Trophoblast cell (in vitro differentiated cells and primary cell): ENCODE data around the gene LIME1.

Experiments
- DNase-seq, 2 donors: peaks; one replicate each; pipeline ENCODE4 v3.0.0-alpha.2; 2016
- H2AFZ ChIP-seq: 2 replicates; pipeline ENCODE4 v1.6.1; 2013; ENCODE audit warnings: low read length, moderate library complexity, mild to moderate bottlenecking; ENCODE audit not compliant: insufficient read depth, poor library complexity
- H2AK5ac ChIP-seq: 2 replicates; pipeline ENCODE4 v1.6.1; 2013; ENCODE audit warnings: mild to moderate bottlenecking, low read length
- H2BK120ac ChIP-seq: 2 replicates; pipeline ENCODE4 v1.6.1; 2013; ENCODE audit warnings: low read length, mild to moderate bottlenecking, moderate library complexity; ENCODE audit not compliant: insufficient read depth, poor library complexity
- H2BK12ac ChIP-seq: 2 replicates; pipeline ENCODE4 v1.6.1; 2013; ENCODE audit warnings: mild to moderate bottlenecking, low read length, moderate library complexity
- H2BK5ac ChIP-seq: 2 replicates; pipeline ENCODE4 v1.6.1; 2013; ENCODE audit warnings: low read length, low read depth, moderate library complexity, mild to moderate bottlenecking; ENCODE audit not compliant: poor library complexity
- H3K14ac ChIP-seq: 2 replicates; pipeline ENCODE4 v1.6.1; 2013; ENCODE audit warnings: mild to moderate bottlenecking, low read length
- H3K18ac ChIP-seq: 2 replicates; pipeline ENCODE4 v1.6.1; 2013; ENCODE audit warnings: mild to moderate bottlenecking, low read length
- H3K23ac ChIP-seq: 2 replicates; pipeline ENCODE4 v1.6.1; 2013; ENCODE audit warnings: low read length
- H3K27ac ChIP-seq: 2 replicates; pipeline ENCODE4 v1.5.1; 2013; ENCODE audit warnings: low read depth, mild to moderate bottlenecking, inconsistent platforms, low read length, moderate library complexity
- H3K27me3 ChIP-seq: 2 replicates; pipeline ENCODE4 v1.6.1; 2013; ENCODE audit warnings: inconsistent platforms, mild to moderate bottlenecking, low read length, moderate library complexity; ENCODE audit not compliant: insufficient read depth
- H3K36me3 ChIP-seq, 2 experiments: 1 replicate in 1 of 2; 2 replicates in 1 of 2; pipeline ENCODE4 v1.6.1; 2013; ENCODE audit warnings: low read length in 2 of 2, mild to moderate bottlenecking in 2 of 2, moderate library complexity in 1 of 2; ENCODE audit not compliant: insufficient read depth in 2 of 2, control insufficient read depth in 1 of 2
- H3K4ac ChIP-seq: 2 replicates; pipeline ENCODE4 v1.6.1; 2013; ENCODE audit warnings: low read depth, mild to moderate bottlenecking, low read length, moderate library complexity
- H3K4me1 ChIP-seq, 2 experiments: 1 replicate in 1 of 2; 2 replicates in 1 of 2; pipeline ENCODE4 v1.6.1; 2013; ENCODE audit warnings: low read length in 2 of 2, mild to moderate bottlenecking in 2 of 2, moderate library complexity in 1 of 2; ENCODE audit not compliant: insufficient read depth in 2 of 2, control insufficient read depth in 1 of 2
- H3K4me2 ChIP-seq: 2 replicates; pipeline ENCODE4 v1.6.1; 2013; ENCODE audit warnings: inconsistent platforms, mild to moderate bottlenecking, low read length, moderate library complexity
- H3K4me3 ChIP-seq: 2 replicates; pipeline ENCODE4 v1.5.1; 2013; ENCODE audit warnings: mild to moderate bottlenecking, low read depth, low read length, inconsistent platforms
- H3K79me1 ChIP-seq: one replicate; pipeline ENCODE4 v1.6.1; 2013; ENCODE audit warnings: low read length
- H3K79me2 ChIP-seq: 2 replicates; pipeline ENCODE4 v1.6.1; 2013; ENCODE audit warnings: low read length, mild to moderate bottlenecking; ENCODE audit not compliant: control insufficient read depth, insufficient read depth, poor library complexity
- H3K9ac ChIP-seq: 2 replicates; pipeline ENCODE4 v1.6.1; 2013; ENCODE audit warnings: mild to moderate bottlenecking, low read length
- H3K9me3 ChIP-seq: 2 replicates; pipeline ENCODE4 v1.6.1; 2013; ENCODE audit warnings: low read depth, mild to moderate bottlenecking, control low read depth, inconsistent platforms, low read length; ENCODE audit not compliant: insufficient read depth
- H4K12ac ChIP-seq: 2 replicates; pipeline ENCODE4 v1.6.1; 2013; ENCODE audit warnings: low read depth, mild to moderate bottlenecking, low read length, moderate library complexity
- H4K8ac ChIP-seq: 2 replicates; pipeline ENCODE4 v1.6.1; 2013; ENCODE audit warnings: low read depth, mild to moderate bottlenecking, low read length, moderate library complexity
- H4K91ac ChIP-seq: one replicate; pipeline ENCODE4 v1.6.1; 2013; ENCODE audit warnings: low read depth, mild to moderate bottlenecking, low read length, moderate library complexity
- WGBS: extraction: QIAGEN DNeasy Blood & Tissue Kit; methylation state at CpG from one replicate; pipeline ENCODE4 v1.1.7; 2013; ENCODE audit warnings: missing lambda C conversion rate; ENCODE audit not compliant: insufficient read length, insufficient coverage; ENCODE audit errors: extremely low coverage; 5-methylcytosine and 5-hydroxymethylcytosine counted together

LIME1 gene

GRCh38 chr20:63740627-63741353, 4.3 kb downstream of the LIME1 start:
- peak overlapping the region; percentile 39 for H2BK12ac ChIP-seq
- H3K36me3 ChIP-seq, result peaks cover 31 to 40% of the 10 kb centered on the region in 2 experiments
- WGBS, result no CpG with 5 or more reads among the region's 29 CpGs
- peaks cover 7% of the 10 kb centered on the region for H3K79me2 ChIP-seq
- H3K79me1 ChIP-seq, result peaks cover 15% of the 10 kb centered on the region
- H3K4ac ChIP-seq, result peak overlapping the region; percentile 57
- H4K8ac ChIP-seq, result peak overlapping the region; percentile 72
- H2BK120ac ChIP-seq, result peak overlapping the region; percentile 88
- H2AFZ ChIP-seq, result peak overlapping the region; percentile 89
- H3K18ac ChIP-seq, result peak overlapping the region; percentile 86
- H3K4me3 ChIP-seq, result peak overlapping the region; percentile 78
- H3K14ac ChIP-seq, result peak overlapping the region; percentile 89
- no peak overlapping the region for H3K23ac ChIP-seq
- peak overlapping the region; percentile 41 for H3K9ac ChIP-seq
- H2BK5ac ChIP-seq, result peak overlapping the region; percentile 83
- no peaks in the 10 kb centered on the region for H3K9me3 ChIP-seq
- peak overlapping the region; percentile 76 for H2AK5ac ChIP-seq
- peak overlapping the region; percentile 61 for H3K4me2 ChIP-seq
- peaks cover 16% of the 10 kb centered on the region in 2 experiments for H3K4me1 ChIP-seq
- DNase-seq, result peak; percentile 71 to 76
- H3K27ac ChIP-seq, result peak overlapping the region; percentile 77
- H3K27me3 ChIP-seq, result no peaks in the 10 kb centered on the region
- H4K12ac ChIP-seq, result peak overlapping the region; percentile 76
- peak overlapping the region; percentile 85 for H4K91ac ChIP-seq

- peak overlapping the region; percentile 83 for H2BK5ac ChIP-seq
- H4K8ac ChIP-seq, result no peak overlapping the region
- H3K9ac ChIP-seq, result peak overlapping the region; percentile 9
- peak overlapping the region; percentile 13 for H3K14ac ChIP-seq
- H4K91ac ChIP-seq, result peak overlapping the region; percentile 85
- peaks cover 7% of the 10 kb centered on the region for H3K79me2 ChIP-seq
- no peaks in the 10 kb centered on the region for H3K9me3 ChIP-seq
- peak overlapping the region; percentile 61 for H3K4me2 ChIP-seq
- H3K36me3 ChIP-seq, result peaks cover 28 to 36% of the 10 kb centered on the region in 2 experiments
- H3K23ac ChIP-seq, result no peak overlapping the region
- peaks cover 15% of the 10 kb centered on the region for H3K79me1 ChIP-seq
- H2BK12ac ChIP-seq, result no peak overlapping the region
- peak overlapping the region; percentile 4 for H3K4ac ChIP-seq
- peak overlapping the region; percentile 77 for H3K27ac ChIP-seq
- no peaks in the 10 kb centered on the region for H3K27me3 ChIP-seq
- peaks cover 16% of the 10 kb centered on the region in 2 experiments for H3K4me1 ChIP-seq
- no peak overlapping the region for H2AFZ ChIP-seq
- DNase-seq, result no peak
- no peak overlapping the region for H2BK120ac ChIP-seq
- no peak overlapping the region for H2AK5ac ChIP-seq
- no CpG with 5 or more reads among the region's 6 CpGs for WGBS
- peak overlapping the region; percentile 66 for H3K18ac ChIP-seq
- peak overlapping the region; percentile 8 for H4K12ac ChIP-seq
- no peak overlapping the region for H3K4me3 ChIP-seq
These were observed 4.9 kb downstream of the LIME1 start for GRCh38 chr20:63741354-63741675.

GRCh38 chr20:63741676-63742380, 5.4 kb downstream of the LIME1 start:
- Histone ChIP-seq H3K9me3 (no peaks in the 10 kb centered on the region), H2AK5ac (no peak overlapping the region), H2AFZ (no peak overlapping the region), H3K79me1 (peaks cover 15% of the 10 kb centered on the region), H4K91ac (no peak overlapping the region), H3K4me3 (no peak overlapping the region), H3K18ac (peak overlapping the region; percentile 66), H4K8ac (no peak overlapping the region), H3K23ac (no peak overlapping the region), H3K14ac (no peak overlapping the region), H2BK12ac (no peak overlapping the region), H3K4me1 (peaks cover 16% of the 10 kb centered on the region in 2 experiments), H3K4ac (peak overlapping the region; percentile 13), H3K36me3 (peaks cover 29 to 41% of the 10 kb centered on the region in 2 experiments), H3K4me2 (peak overlapping the region; percentile 61), H3K9ac (no peak overlapping the region), H2BK5ac (peak overlapping the region; percentile 4), H3K27me3 (no peaks in the 10 kb centered on the region), H3K79me2 (peaks cover 7% of the 10 kb centered on the region), H2BK120ac (no peak overlapping the region), H3K27ac (no peak overlapping the region), H4K12ac (peak overlapping the region; percentile 8)
- no peak for DNase-seq
- WGBS, result no CpG with 5 or more reads among the region's 30 CpGs

GRCh38 chr20:63742381-63743024, 6.0 kb downstream of the LIME1 start:
- H2BK5ac ChIP-seq, result no peak overlapping the region
- H4K91ac ChIP-seq, result no peak overlapping the region
- H2BK12ac ChIP-seq, result no peak overlapping the region
- no peak overlapping the region for H3K27ac ChIP-seq
- no peak overlapping the region for H2AK5ac ChIP-seq
- H3K36me3 ChIP-seq, result peaks cover 31 to 43% of the 10 kb centered on the region in 2 experiments
- H4K8ac ChIP-seq, result no peak overlapping the region
- H4K12ac ChIP-seq, result no peak overlapping the region
- no CpG with 5 or more reads among the region's 37 CpGs for WGBS
- peaks cover 7% of the 10 kb centered on the region for H3K79me2 ChIP-seq
- H2AFZ ChIP-seq, result no peak overlapping the region
- no peaks in the 10 kb centered on the region for H3K9me3 ChIP-seq
- no peak overlapping the region for H3K18ac ChIP-seq
- no peak overlapping the region for H3K14ac ChIP-seq
- no peak for DNase-seq
- no peak overlapping the region for H3K4me2 ChIP-seq
- H2BK120ac ChIP-seq, result no peak overlapping the region
- no peak overlapping the region for H3K4me3 ChIP-seq
- H3K27me3 ChIP-seq, result no peaks in the 10 kb centered on the region
- H3K4me1 ChIP-seq, result peaks cover 16% of the 10 kb centered on the region in 2 experiments
- no peak overlapping the region for H3K9ac ChIP-seq
- no peak overlapping the region for H3K4ac ChIP-seq
- no peak overlapping the region for H3K23ac ChIP-seq
- peaks cover 15% of the 10 kb centered on the region for H3K79me1 ChIP-seq
